ENCODE measurements around the gene ELAPOR1. TPM values are rescaled to one million over a fixed set of nuclear protein-coding genes. Genes with fewer than 3 reads are reported as not detected.
A peak's percentile ranks its signal among the peaks of the same experiment; 100 is the strongest.

Gene ELAPOR1, protein sequence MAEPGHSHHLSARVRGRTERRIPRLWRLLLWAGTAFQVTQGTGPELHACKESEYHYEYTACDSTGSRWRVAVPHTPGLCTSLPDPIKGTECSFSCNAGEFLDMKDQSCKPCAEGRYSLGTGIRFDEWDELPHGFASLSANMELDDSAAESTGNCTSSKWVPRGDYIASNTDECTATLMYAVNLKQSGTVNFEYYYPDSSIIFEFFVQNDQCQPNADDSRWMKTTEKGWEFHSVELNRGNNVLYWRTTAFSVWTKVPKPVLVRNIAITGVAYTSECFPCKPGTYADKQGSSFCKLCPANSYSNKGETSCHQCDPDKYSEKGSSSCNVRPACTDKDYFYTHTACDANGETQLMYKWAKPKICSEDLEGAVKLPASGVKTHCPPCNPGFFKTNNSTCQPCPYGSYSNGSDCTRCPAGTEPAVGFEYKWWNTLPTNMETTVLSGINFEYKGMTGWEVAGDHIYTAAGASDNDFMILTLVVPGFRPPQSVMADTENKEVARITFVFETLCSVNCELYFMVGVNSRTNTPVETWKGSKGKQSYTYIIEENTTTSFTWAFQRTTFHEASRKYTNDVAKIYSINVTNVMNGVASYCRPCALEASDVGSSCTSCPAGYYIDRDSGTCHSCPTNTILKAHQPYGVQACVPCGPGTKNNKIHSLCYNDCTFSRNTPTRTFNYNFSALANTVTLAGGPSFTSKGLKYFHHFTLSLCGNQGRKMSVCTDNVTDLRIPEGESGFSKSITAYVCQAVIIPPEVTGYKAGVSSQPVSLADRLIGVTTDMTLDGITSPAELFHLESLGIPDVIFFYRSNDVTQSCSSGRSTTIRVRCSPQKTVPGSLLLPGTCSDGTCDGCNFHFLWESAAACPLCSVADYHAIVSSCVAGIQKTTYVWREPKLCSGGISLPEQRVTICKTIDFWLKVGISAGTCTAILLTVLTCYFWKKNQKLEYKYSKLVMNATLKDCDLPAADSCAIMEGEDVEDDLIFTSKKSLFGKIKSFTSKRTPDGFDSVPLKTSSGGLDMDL
- total RNA-seq (2014; rRNA removed), result 0.17 and 0.38 TPM in 2 replicates
- polyA plus RNA-seq (2012), result 1.3 TPM

DNA sequence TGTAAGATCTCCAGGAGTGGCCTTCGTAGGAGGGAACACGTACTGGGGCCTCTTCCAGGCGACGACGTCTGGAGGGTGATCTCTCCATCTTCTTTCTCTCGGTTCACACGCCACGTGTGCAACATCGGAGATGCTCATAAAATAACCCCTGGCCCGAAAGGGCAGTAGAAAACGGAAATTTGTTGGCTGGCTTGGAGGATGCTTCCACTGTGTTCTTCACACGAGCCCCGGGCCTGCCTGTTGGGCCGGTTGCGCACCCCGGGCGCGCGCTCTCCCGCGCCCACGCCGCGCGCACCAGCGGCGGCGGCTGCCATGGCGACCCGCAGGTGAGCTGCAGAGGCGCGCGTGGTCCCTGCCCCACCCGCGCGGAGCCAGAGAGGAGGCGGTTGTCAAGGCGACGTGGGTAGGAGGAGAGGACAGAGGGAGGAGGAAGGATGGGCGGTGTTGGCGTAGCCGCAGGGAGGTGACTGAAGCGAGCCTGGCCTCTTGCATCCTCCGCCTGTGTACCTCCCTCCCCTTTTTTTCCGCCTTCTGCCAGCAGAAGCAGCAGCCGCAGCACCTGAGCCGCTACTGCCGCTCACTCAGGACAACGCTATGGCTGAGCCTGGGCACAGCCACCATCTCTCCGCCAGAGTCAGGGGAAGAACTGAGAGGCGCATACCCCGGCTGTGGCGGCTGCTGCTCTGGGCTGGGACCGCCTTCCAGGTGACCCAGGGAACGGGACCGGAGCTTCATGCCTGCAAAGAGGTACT lies at the start of gene ELAPOR1:
Gene ELAPOR1 (plus strand): TSS at position 526 of the 752 bp plus-strand sequence. CDS start 69 bp downstream, at position 595.
- no peak for DNase-seq (ENCODE audit: low read depth)

DNA sequence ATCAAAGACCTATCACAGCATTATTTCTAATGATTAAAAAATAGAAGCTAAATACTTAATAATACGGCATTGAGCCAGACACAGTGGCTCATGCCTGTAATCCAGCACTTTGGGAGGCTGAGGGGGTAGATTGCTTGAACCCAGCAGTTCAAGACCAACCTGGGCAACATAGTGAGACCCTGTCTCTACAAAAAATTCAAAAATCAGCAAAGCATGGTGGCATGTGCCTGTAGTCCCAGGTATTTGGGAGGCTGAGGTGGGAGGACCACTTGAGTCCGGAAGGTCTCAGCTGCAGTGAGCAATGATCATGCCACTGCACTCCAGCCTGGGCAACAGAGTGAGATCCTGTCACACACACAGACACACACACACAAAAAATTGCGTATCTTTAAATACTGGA lies 48.8 kb upstream of the ELAPOR1 start:
- no peak for DNase-seq (ENCODE audit: low read depth)

DNA sequence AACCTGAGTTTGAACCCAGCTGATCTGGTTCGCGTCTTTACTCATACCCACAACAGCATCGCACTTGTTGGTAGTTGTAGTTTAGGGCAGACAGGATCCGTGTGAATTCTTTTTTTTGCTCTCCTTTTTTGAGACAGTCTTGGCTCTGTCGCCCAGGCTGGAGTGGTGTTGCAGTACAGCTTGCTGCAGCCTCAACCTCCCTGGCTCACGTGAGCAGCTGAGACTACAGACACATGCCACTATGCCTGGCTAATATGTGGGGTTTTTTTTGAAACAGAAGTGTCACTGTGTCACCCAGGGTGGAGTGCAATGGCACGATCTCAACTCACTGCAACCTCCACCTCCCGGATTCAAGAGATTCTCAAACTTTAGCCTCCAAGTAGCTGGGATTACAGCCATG lies 46.0 kb upstream of the ELAPOR1 start:
- DNase-seq (ENCODE audit: low read depth), result no peak

DNA sequence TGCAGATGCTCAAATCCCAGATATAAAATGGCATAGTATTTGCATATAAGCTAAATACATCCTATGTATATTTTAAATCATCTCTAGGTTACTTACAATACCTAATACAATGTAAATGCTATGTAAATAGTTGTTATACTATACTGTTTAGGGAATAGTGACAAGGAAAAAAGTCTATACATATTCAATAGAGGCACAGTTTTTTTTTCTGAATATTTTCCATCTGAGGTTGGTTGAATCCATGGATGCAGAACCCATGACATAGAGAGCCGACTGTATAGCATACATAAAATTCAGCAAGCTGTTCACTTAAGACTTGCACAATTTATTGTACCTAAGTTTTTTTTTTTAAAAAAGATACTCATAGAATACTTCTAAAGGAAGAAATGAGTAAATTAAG lies 44.6 kb upstream of the ELAPOR1 start:
- DNase-seq (ENCODE audit: low read depth), result no peak

DNA sequence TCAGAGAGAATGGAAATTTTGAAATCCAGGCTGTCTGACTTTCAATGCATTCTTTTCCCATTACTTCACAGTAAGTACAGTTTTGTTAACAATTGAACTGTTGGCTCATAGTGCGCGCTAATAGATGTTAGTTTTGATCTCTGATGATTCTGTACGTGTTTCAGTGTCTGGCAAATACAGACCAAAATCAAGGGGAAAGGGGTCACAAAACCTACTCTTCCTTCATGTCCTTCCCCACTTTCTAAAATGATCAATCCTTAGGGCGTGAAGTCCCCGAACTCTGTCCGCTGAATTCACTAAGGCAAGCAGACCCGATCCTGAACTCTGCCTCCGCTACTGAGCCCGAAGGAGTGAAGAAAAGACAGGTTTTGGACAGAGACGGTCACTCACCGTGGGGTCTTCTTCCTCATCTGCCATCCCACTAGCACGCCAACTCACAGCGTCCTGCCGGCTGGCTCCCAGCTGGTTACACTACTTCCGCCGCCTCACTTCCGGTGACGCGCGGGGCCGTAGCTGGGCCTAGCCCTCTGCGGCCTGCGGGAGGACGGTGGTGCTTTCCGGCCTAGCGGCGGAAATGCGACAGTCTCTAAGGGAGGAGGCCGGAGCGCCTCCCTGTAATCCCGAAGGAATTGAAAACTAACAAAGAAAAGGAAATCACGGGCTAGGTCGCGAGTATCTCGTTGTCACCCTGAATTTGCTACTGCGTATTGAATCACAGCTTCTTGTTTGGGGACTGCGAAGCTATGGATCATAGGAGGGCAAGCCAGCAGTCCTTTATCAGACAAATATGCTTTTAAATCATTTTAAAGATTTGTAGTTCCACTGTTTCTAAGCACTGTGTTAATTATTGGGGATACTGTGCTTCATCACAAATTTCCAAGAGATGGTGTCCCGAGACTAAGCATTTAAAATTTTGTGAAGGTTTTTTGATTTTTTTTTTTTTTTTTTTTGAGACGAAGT lies 38.1 kb upstream of the ELAPOR1 start, which contains the start of gene TAF13:
Gene TAF13 (minus strand): TSS at position 473 of the 960 bp plus-strand sequence. CDS start 56 bp downstream, at position 417.
- peak; percentile 95 for DNase-seq (ENCODE audit: low read depth)

DNA sequence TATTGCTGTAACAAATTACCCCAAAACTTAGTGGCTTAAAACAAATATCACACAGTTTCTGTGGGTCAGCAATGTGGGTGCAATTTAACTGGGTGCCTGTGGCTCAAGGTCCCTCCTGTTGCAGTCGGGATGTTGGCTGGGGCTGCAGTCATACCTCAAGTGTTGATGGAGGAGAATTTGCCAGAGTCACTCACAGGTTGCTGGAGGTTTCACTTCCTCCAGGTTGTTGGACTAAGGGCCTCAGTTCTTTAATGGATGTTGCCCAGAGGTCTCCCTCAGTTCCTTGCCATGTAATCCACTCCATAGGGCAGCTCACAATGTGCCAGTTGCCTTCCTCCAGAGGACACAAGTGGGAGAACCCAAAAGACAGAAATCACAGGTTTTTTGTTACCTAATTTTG lies 35.6 kb upstream of the ELAPOR1 start:
- DNase-seq (ENCODE audit: low read depth), result no peak

DNA sequence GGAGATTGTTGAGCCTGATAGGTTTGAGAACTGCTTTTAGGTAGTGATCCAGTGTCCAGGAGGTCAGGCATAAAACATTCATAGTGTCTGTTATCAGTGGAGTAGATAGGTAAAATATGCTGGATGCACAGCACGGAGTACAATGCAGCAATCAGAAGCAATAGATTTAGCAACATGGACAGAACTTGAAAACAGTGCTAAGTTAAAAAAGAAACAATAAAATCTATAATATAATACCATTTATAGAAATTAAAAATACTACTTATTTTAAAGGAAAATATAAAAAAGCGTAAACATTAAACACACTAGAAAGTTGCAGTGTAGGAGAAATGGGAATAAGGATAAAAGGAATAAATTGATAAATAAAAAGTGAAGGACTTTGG lies 34.7 kb upstream of the ELAPOR1 start:
- DNase-seq (ENCODE audit: low read depth), result no peak

DNA sequence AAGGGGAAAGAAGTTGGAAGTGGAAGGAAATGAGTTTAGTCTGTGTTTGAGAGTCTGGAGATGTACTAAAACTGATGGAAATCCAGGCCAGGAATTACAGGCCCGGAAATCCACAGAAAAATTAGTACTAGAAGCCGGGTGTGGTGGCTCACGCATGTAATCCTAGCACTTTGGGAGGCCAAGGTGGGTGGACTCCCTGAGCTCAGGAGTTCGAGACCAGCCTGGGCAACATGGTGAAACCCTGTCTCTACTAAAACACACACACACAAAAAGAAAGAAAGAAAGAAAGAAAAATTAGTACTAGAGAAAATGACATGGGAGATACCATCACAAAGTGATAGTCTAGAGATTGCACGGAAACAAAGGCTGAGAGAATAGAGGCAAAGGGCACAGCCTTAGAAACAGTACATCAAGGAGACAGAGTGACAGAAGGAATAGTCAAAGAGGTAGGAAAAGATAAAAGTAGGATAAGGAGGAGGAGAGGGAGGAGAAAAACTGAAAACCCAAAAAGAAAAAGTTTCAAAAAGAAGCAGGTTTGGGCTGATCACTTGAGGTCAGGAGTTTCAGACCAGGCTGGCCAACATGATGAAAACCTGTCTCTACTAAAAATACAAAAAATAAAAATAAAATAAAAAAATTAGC lies 33.4 kb upstream of the ELAPOR1 start:
- DNase-seq (ENCODE audit: low read depth), result no peak

DNA sequence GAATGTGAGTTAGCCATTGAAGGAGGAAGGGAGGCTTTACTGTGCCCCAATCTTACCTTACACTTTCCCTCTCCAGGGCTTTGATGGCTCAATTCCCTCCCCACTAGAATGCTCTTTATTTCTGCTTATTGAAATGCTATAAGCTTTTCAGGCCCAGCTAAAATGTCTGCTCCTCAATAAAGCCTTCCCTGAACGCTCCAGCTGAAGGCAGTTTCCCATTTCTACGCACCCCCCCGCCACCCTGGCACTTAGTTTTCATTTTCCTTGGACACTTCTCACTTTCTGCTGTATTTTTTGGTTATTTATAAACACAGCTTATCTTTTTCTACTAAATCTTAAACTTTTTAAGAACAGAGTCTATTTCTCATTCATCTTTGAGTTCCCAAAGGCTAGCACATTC lies 30.4 kb upstream of the ELAPOR1 start:
- DNase-seq (ENCODE audit: low read depth), result no peak

DNA sequence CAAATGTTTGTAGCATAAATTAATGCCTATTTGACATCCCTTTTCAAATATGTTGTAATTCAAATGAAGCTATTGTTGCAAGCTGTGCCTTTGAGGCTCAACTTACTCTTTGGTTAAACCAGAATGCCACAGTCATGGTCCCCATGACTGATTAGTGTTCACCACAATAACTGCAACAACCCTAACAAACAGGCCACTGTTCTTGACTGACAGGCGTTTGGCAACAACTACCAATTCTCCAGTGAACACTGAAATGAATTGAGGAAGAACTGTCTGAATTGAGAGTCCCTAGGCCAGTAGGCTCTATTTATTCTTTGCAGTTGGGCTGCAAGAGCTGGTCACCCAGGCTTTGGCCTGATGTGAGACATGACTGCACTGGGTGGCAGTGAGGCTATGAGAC lies 30.0 kb upstream of the ELAPOR1 start:
- peak; percentile 32 for DNase-seq (ENCODE audit: low read depth)

DNA sequence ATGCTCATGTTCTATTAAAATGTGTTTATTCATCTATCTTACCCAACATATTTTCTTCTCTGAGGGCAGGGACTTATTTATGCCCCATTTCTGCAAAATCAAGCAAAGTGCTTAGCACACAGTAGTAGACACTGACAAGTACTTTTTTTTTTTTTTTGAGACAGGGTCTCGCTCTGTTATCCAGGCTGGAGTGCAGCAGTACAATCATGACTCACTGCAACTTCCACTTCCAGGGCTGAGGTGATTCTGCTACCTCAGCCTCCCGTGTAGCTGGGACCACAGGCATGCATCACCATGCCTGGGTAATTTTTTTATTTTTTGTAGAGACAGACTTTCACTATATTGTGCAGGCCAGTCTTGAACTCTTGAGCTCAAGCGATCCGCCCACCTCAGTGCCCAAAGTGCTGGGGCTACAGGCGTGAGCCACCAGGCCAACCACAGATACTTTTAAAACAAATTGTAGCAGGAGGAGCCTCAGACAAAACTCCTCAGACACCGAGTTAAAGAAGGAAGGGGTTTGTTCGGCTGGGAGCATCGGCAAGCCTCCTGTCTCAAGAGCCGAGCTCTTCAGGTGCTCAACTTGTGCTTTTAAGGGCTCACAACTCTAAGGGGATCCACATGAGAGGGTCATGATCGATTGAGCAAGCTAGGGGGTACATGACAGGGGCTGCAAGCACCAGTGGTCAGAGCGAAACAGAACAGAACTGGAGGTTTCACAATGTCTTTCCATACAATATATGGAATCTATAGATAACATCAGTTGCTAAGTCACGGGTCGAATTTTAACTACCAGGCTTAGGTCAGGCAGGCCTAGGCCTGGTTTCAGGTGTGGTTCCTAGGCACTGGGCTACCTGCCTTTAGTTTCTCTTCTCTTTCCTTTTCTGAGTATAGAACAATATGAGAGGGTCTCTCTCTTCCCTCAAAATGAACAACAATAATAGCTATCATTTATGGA lies 29.1 kb upstream of the ELAPOR1 start:
- no peak for DNase-seq (ENCODE audit: low read depth)

DNA sequence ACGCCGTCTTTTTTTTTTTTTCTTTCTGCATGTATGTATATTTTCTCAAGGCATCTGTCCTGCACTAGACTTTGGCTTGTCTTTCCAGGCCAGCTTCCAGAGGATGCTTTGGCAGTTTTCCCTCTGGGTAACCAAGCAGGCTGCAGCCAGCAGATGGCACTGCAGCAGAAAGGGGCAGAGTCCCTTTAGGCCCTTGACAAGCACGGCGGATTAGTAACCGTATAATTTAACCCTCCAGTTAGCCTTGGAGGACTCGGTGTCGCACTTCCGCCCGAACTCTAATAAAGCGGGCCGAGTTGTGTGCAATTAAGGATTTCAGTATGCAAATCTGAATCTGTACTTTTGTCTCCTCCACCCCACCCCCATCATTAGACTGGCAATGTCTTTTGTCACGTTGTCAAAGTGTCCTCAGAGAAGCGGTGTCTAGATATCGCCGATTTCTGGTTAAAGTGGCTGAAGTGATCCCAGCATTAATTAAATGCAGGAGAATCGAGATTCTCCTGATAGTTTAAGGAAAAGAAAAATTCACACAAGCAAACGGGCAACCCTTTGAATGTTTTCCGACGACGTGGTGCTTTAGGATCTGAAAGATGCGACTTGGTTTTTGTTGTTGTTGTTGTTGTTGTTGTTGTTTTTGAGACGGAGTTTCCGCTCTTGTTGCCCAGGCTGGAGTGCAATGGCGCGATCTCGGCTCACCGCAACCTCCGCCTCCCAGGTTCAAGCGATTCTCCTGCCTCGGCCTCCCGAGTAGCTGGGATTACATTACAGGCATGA lies 24.5 kb upstream of the ELAPOR1 start:
- peak; percentile 62 for DNase-seq (ENCODE audit: low read depth)

DNA sequence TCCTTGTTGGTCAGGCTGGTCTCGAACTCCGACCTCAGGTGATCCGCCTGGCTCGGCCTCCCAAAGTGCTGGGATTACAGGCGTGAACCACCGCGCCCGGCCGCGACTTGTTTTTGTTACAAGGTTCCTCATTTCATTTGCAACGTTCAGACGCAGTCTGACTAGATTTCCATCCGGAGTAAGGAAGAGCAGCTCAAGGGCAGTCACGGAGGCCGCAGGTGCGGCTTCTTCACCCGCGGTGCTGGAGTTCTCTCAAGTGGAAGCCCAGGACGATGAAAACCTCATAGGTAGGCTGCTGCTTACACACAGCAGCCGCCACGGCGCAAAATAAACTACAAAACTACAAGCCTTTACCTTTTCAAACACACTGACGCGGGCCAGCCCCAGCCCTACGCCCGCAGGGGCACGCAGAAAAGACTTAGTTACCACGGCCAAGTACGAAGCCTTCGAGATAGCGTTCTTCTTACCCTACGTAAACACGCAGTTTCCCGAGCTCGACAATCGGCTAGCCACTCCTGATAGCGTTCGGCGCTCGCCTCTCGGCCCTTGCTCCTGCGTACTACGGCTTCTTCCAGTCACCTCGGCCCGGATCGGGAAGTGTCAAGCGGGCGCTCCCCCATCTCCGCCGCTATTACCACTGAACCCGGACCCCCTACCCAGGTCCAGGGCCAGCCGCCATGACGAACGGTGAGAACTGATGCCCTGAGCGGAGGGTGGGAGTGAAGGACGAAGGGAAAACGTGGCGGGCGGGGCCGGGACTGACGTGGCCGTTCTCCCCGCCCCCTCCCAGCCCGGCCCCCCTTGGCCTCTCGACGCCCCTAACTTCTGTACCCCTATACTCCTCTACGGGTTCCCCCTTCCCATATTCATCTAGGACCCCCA lies 23.5 kb upstream of the ELAPOR1 start, which contains the start of gene TMEM167B:
Gene TMEM167B (plus strand): TSS at position 569 of the 882 bp plus-strand sequence. CDS start 109 bp downstream, at position 678.
- DNase-seq (ENCODE audit: low read depth), result peak; percentile 88

DNA sequence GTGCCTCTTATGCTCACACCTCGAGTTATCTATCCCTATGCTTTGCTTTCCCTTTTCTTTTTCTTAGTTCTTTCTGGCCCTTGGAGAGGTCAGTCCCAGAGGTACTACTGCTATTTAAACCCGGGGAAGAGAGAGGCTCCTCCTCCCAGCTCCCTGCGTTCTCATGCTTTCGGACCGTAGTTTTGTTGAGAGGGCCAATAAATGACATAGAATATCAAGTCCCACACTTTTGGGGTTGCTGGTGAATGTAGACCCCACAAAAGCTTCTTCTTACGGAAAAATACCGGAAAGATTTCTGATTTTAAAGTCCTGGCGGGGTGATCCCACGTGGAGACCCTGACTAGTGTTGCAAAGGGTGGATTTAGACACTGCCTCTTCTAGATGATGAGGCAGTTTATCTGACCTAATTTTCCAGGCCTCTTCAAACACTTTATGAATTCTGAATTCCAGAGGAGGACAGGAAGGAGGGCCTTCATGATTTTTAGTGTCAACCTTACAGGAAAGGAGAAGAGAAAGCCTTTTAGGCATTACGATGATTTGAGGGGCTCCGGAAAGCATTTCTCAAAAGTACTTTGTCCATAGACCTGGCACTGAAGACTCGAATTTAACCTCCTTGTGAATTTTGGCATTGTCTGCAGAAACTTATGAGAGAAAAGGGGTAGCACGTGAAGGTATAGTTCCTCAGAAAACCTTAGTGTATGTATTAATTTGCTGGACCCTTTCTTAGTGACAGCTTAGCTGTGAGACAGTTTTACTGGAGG lies 22.7 kb upstream of the ELAPOR1 start:
- DNase-seq (ENCODE audit: low read depth), result peak; percentile 55

DNA sequence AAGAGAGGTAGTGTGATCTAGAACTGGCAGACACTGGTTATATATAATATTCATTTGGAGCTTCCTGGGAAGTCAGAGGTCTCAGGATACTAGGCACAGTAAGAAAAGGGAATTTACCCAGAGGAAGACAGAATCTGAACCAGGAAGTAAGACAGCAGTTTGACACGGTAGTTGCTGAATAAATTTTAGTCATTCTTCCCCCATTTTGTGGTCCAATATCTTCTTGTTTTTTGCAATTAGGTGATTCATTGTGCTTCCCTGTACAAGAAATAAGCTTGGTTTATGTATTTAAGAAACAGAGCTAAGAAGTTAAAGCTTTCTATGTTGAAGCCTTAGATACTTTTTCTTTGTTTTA lies 22.1 kb upstream of the ELAPOR1 start:
- peak; percentile 38 for DNase-seq (ENCODE audit: low read depth)

DNA sequence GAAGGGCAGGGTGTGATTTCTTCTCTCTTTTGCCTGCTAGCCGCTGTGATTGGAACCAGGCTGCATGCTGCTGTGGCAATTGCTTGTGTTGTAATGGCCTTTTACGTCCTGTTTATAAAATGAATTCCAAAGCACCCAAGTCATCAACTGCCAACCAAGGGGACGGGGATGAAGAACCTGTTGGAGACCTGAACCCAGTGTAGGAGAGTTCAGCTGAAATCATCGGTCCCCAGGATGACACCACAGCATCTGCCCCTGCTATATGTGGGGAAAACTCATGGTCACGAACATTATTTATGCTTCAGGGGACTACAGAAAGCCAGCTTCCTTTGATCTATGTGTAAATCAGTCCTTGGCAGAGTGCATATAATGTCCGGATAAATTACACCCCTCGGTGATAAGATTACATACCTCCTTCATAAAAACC lies 19.5 kb upstream of the ELAPOR1 start:
- no peak for DNase-seq (ENCODE audit: low read depth)

All from LHCN-M2 (cell line).